ENCODE measurements around the gene ASAP2.

ASAP2 gene

GRCh38 chr2:9188823-9189222, 17.8 kb upstream of the ASAP2 start:
- DNase-seq (no peak), ATAC-seq (ENCODE audit: insufficient read depth, low read depth) (no peak)
- H3K4me1 ChIP-seq (ENCODE audit: insufficient read depth, low read length), result no peaks in the 10 kb centered on the region
- H3K27ac ChIP-seq (ENCODE audit: low read length), result no peak overlapping the region
- H3K4me2 ChIP-seq (ENCODE audit: insufficient read depth, low read length), result no peak overlapping the region
- no peak overlapping the region for H2AFZ ChIP-seq (ENCODE audit: low read depth, low read length)
- H3K27me3 ChIP-seq (ENCODE audit: insufficient read depth, low read length, poor library complexity), result peaks cover 3% of the 10 kb centered on the region
- no peak overlapping the region for H3K9ac ChIP-seq (ENCODE audit: low read depth, low read length)
- no peaks in the 10 kb centered on the region for H3K79me2 ChIP-seq (ENCODE audit: insufficient read depth, low read length)
- H3K4me3 ChIP-seq (ENCODE audit: low read depth in 1 of 2, low read length in 2 of 2), result no peak overlapping the region
- TF ChIP-seq EZH2 (IDR thresholded peaks at IDR 0.05; ENCODE audit: borderline replicate concordance, low read depth, low read length, severe bottlenecking), result no peak
- no peaks in the 10 kb centered on the region for H3K9me3 ChIP-seq (ENCODE audit: insufficient read depth, low read length, severe bottlenecking)
- no peaks in the 10 kb centered on the region for H3K36me3 ChIP-seq (ENCODE audit: insufficient read depth, low read length)
- no peaks in the 10 kb centered on the region for H4K20me1 ChIP-seq (ENCODE audit: insufficient read depth, low read length)

DNA sequence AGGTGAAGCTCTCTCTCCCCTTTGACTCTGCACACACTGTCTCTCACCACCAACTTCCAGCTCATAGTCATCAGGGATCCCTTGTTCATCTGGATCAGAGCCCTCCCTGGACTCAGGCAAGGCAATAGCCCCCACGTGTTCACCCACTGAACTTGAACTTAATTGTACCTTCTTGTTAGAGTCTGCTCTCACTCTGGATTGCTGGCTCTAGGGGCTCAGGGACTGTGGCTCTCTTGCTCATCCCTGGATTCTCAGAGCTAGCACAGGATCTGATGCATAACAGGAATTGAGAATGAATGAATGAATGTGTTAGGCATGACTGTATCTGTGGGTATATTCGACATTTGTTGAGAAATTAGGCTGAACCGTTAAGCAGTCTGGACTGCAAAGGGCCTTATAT, 16.7 kb upstream of the ASAP2 start:
- H3K9me3 ChIP-seq (ENCODE audit: insufficient read depth, low read length, severe bottlenecking), result no peaks in the 10 kb centered on the region
- H3K4me1 ChIP-seq (ENCODE audit: insufficient read depth, low read length), result no peaks in the 10 kb centered on the region
- no peak overlapping the region for H3K4me3 ChIP-seq (ENCODE audit: low read depth in 1 of 2, low read length in 2 of 2)
- peaks cover 3% of the 10 kb centered on the region for H3K27me3 ChIP-seq (ENCODE audit: insufficient read depth, low read length, poor library complexity)
- DNase-seq, result no peak
- H3K9ac ChIP-seq (ENCODE audit: low read depth, low read length), result no peak overlapping the region
- TF ChIP-seq EZH2 (IDR thresholded peaks at IDR 0.05; ENCODE audit: borderline replicate concordance, low read depth, low read length, severe bottlenecking) (no peak), CTCF (IDR thresholded peaks at IDR 0.05; ENCODE audit: borderline replicate concordance, extremely low read depth, low read length, poor library complexity, severe bottlenecking) (no peak)
- ATAC-seq (ENCODE audit: insufficient read depth, low read depth), result no peak
- no peaks in the 10 kb centered on the region for H3K36me3 ChIP-seq (ENCODE audit: insufficient read depth, low read length)
- no peaks in the 10 kb centered on the region for H3K79me2 ChIP-seq (ENCODE audit: insufficient read depth, low read length)
- H2AFZ ChIP-seq (ENCODE audit: low read depth, low read length), result no peak overlapping the region
- no peak overlapping the region for H3K4me2 ChIP-seq (ENCODE audit: insufficient read depth, low read length)
- no peak overlapping the region for H3K27ac ChIP-seq (ENCODE audit: low read length)
- H4K20me1 ChIP-seq (ENCODE audit: insufficient read depth, low read length), result no peaks in the 10 kb centered on the region

- ATAC-seq (ENCODE audit: insufficient read depth, low read depth), result no peak
- no peaks in the 10 kb centered on the region for H3K4me1 ChIP-seq (ENCODE audit: insufficient read depth, low read length)
- TF ChIP-seq EZH2 (IDR thresholded peaks at IDR 0.05; ENCODE audit: borderline replicate concordance, low read depth, low read length, severe bottlenecking) (no peak), CTCF (IDR thresholded peaks at IDR 0.05; ENCODE audit: borderline replicate concordance, extremely low read depth, low read length, poor library complexity, severe bottlenecking) (no peak)
- no peaks in the 10 kb centered on the region for H3K36me3 ChIP-seq (ENCODE audit: insufficient read depth, low read length)
- H3K9me3 ChIP-seq (ENCODE audit: insufficient read depth, low read length, severe bottlenecking), result no peaks in the 10 kb centered on the region
- H3K27ac ChIP-seq (ENCODE audit: low read length), result no peak overlapping the region
- H3K79me2 ChIP-seq (ENCODE audit: insufficient read depth, low read length), result no peaks in the 10 kb centered on the region
- no peak overlapping the region for H2AFZ ChIP-seq (ENCODE audit: low read depth, low read length)
- no peak overlapping the region for H3K4me3 ChIP-seq (ENCODE audit: low read depth in 1 of 2, low read length in 2 of 2)
- peaks cover 3% of the 10 kb centered on the region for H3K27me3 ChIP-seq (ENCODE audit: insufficient read depth, low read length, poor library complexity)
- H3K4me2 ChIP-seq (ENCODE audit: insufficient read depth, low read length), result no peak overlapping the region
- DNase-seq, result peak; percentile 32
- H3K9ac ChIP-seq (ENCODE audit: low read depth, low read length), result no peak overlapping the region
- no peaks in the 10 kb centered on the region for H4K20me1 ChIP-seq (ENCODE audit: insufficient read depth, low read length)
Measured at GRCh38 chr2:9191041-9191481, 15.6 kb upstream of the ASAP2 start.

DNA sequence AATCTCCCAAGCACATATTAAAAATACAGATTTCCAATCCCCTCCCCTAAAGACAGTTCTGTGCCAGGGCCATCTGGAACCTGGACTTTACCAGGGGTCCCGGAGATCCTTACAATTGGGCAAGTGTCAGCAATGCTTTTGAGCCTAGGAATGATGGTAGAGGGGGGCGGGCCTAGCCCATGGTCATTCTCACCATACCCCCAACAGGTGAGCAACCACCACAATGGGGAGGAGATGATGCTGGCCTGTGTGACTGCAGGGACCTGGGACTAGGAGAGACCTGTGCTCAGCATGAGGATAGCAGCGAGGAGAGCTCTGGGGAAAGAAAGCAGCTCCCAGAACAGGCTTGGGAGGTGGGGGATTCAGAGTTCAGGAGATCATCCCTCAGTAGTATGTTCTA, 13.9 kb upstream of the ASAP2 start:
- Histone ChIP-seq H4K20me1 (ENCODE audit: insufficient read depth, low read length) (no peaks in the 10 kb centered on the region), H3K4me3 (ENCODE audit: low read depth in 1 of 2, low read length in 2 of 2) (no peak overlapping the region), H3K4me2 (ENCODE audit: insufficient read depth, low read length) (no peak overlapping the region), H3K79me2 (ENCODE audit: insufficient read depth, low read length) (no peaks in the 10 kb centered on the region), H3K9me3 (ENCODE audit: insufficient read depth, low read length, severe bottlenecking) (no peaks in the 10 kb centered on the region), H2AFZ (ENCODE audit: low read depth, low read length) (no peak overlapping the region), H3K27me3 (ENCODE audit: insufficient read depth, low read length, poor library complexity) (peaks cover 3% of the 10 kb centered on the region), H3K27ac (ENCODE audit: low read length) (no peak overlapping the region), H3K36me3 (ENCODE audit: insufficient read depth, low read length) (no peaks in the 10 kb centered on the region), H3K9ac (ENCODE audit: low read depth, low read length) (no peak overlapping the region), H3K4me1 (ENCODE audit: insufficient read depth, low read length) (no peaks in the 10 kb centered on the region)
- no peak for ATAC-seq (ENCODE audit: insufficient read depth, low read depth)
- TF ChIP-seq CTCF (IDR thresholded peaks at IDR 0.05; ENCODE audit: borderline replicate concordance, extremely low read depth, low read length, poor library complexity, severe bottlenecking) (no peak), EZH2 (IDR thresholded peaks at IDR 0.05; ENCODE audit: borderline replicate concordance, low read depth, low read length, severe bottlenecking) (no peak)
- DNase-seq, result no peak
